Activated effector memory CD4-positive, alpha-beta T cell treated with Interleukin-2 at 50 U/mL for 16 hours (primary cell): ENCODE measurements around the gene GRID1.

ENCODE experiments used
- DNase-seq: peaks from one replicate; pipeline ENCODE4 v3.0.0-alpha.2; 2020

Gene GRID1

DNA sequence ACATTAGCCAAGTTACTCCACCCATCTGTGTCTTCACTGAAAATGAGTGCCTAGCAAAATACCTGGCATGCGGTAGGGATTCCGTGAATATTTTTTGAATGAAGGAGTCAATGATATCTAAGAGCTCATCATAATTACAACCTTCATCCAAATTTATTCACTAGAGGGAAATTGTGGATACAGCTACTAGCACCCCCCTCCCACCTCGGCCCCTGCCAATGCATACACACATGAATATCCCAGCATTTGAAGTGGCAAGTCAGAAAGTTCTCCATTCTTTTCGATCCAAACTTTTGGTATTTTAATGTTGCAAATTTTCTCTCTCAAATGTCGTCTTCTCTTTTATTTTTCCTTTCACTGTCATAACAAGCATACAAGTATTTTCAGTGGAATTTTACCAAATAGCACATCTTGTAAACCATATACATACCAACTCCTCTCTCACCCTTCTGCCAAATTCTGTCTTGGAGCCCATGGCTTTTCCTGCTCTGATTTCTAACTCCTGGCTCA lies 164.3 kb downstream of the GRID1 start:
- DNase-seq, result no peak

DNA sequence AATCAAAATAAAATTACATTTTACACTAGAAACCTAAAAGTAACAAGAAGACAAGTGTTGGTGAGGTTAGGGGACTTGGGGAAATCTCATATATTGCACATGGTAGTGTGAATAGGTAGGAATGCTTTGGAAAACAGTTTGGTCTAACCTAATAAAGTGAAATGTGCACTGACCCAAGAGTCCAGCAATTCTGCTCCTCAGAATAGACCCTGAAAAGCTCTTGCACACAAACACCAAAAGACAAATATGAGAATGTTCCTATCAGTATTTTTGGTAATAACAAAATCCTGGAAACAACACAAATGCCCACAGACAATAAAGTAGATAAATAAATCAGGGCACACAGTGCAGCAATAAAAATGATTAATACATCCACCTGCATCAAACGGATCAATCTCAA lies 165.7 kb downstream of the GRID1 start:
- no peak for DNase-seq

DNA sequence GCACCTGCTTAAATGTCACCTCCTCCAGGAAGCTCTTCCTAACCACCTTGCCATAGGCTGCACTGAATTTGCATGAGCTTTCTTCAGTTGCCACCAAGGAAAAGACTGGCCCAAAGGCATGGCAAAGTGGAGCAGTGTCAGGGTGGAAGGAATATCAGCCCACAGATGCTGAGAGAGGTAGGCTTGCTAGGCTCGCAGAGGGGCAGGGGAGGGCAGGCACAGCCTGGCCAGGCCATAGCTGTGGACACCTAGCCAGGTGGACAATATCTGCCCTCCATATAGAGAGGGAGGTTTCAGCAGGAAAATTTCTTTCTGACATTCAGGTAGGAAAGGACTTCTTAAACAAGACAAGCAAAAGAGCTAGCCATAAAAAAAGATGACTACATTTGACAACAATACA lies 166.3 kb downstream of the GRID1 start:
- no peak for DNase-seq

GRCh38 chr10:86199041-86199440 lies 167.6 kb downstream of the GRID1 start:
- no peak for DNase-seq

GRCh38 chr10:86198271-86198670 lies 168.3 kb downstream of the GRID1 start:
- no peak for DNase-seq

DNA sequence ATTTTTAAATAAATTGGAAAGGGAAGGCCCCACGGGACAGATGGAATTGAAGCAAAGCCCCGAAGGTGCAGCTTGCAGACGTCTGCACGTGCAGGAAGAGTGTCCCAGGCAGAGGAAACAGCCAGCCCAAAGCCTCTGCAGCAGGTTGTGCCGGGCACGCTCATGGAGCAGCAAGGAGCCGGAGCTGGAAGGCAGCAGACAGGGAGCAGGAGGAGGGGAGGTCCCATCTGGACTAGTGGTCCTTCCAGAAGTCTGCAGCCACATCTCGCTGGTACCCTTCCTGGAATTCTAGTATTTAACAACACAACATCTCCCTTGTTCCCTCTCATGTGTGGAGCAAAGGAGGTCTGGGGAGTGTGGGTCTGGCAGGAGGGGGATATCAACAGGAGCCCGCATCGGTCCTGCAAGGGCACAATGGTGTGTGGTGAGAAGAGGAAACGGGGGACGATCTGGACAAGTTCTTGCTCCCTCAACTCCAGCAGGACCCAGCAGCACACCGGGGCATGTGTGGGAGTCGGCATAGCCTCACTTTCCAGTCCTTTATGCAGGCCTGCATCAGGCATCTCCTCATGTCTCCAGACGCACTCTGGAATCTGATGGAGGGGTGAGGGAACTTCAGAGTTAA lies 169.3 kb downstream of the GRID1 start:
- no peak for DNase-seq

GRCh38 chr10:86195521-86196157 lies 171.0 kb downstream of the GRID1 start:
- DNase-seq, result no peak

GRCh38 chr10:86194684-86195083 lies 171.9 kb downstream of the GRID1 start:
- no peak for DNase-seq

- DNase-seq, result no peak
Measured at GRCh38 chr10:86193841-86194240, 172.8 kb downstream of the GRID1 start.

GRCh38 chr10:86192691-86193090 lies 173.9 kb downstream of the GRID1 start:
- DNase-seq, result no peak

GRCh38 chr10:86192147-86192546 lies 174.4 kb downstream of the GRID1 start:
- DNase-seq, result no peak

DNA sequence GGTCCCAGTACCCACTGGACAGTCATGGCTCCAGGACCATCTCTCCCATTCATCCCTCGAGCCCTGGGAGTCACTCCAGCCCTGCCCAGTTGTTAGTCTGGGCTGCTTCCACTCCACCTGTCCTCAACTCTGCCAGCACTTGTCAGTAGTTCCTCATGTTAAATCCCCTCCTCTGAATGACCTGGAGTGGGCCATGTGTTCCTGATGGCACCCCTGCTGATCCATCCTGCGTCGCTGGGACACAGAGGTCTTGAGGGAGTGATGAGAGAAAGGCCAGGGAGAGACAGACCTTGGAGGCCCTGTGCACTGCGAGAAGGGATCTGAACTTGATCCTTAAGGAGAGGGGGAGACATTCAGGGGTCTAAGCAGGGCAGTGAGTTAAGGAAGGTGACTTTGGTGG lies 174.9 kb downstream of the GRID1 start:
- no peak for DNase-seq

DNA sequence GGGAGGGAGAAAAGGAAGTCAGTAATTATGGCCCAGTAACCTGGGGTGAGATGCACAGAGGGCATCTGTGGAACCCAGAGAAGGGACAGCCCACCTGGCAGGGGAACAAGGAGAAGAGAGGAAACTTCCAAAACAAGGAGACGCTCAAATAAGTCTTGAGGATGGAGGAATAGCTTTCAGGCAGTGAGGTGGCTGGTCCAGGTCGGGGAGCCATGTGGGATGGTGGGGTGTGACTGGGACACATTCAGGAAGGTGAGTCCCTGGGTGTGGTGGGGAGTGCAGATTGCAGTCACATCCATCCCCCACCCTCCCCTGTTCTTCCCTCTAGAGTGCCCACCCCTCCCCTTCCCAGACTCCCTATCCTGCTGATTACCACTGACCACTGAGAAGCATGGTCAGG lies 175.4 kb downstream of the GRID1 start:
- no peak for DNase-seq

DNA sequence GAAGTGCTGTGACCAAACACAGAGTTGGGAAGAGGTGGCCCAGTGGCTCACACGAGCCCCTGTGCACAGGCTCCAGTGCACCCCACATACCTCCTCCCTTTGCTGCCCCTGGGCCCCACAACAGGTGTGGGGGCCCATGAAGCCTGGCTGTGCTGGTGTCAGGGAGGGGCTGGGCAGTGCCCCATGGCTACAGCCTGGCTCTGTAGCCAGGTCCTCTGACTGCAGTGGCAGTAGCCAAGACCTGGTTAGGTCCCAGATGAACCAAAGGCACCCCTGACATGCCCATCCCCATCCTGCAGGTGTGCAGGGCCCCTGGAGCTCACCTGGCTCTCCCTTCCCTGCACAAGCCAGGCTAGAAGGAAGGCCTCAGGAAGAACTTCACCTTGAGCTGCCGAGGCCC lies 176.3 kb downstream of the GRID1 start:
- no peak for DNase-seq

DNA sequence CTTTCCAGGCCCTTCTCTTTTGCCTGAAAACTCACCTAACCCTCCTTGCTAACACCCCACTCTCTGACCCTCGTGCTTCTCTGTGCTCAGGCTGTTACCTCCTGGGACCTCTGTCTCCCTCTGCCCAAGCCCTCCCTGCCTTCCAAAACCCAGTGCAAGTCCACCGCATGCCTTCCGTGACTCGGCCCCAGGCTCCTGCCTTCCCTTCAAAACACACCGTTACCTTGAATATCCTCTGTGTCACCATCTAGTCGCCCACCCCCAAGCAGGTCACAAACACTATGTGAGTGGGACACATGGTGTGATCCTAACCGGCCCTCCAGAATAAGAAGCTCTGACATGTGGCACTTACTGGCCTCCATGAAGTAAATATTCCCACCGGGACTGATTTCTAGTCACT lies 176.7 kb downstream of the GRID1 start:
- no peak for DNase-seq

DNA sequence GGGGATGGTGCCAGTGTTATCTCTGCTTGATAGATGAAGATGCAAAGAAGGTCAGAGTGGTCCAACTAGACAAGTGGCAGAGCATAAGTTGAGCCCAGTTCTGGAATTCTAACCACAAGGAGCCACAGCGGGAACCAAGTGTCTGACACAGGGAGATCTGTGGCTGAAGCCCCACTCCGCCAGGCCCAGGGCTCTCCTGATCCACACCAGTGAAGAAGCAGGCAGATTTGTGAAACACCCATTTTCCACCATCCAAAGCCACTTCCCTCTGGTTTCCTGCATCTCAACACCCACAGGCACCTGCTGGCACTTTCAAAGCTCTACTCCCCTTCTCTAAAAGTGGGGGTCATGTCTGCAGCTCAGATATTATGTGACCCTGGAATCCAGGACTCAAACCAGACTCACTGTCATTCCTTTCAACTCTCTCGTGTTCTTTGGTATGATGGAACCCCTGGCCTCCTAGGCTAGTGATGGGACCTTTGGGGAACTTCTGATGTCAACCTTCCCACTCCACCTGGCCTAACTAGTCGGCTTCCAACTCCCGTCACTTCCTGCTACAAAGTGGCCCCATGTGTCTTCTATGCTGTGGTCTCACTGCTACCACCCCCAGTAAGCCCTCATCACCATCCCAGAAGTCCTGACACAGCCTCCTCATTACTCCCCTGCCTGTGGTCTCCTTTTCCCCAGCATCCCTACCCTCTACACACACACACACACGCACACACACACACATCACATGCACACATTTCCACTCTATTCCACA lies 177.6 kb downstream of the GRID1 start:
- DNase-seq, result no peak

DNA sequence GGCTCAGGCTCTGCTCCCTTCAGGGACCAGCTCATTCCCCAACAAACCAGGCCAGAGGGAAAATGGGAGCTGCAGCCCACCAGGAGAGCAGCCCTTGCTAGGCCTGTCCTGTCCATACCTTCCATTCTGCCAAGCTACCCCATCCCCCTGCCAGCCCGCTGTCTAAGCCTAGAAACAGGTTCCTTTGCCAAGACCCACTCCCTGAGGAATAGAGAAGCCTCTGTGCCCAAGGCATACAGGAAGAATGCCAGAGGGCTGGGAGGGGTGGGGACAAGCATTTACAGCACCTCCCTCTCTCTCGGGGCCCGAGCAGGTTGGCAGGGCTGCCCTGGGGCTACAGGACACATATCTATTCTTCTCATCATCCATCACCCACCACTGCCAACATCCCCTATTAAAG lies 178.3 kb downstream of the GRID1 start:
- no peak for DNase-seq

GRCh38 chr10:86187499-86188239 lies 178.9 kb downstream of the GRID1 start:
- no peak for DNase-seq

DNA sequence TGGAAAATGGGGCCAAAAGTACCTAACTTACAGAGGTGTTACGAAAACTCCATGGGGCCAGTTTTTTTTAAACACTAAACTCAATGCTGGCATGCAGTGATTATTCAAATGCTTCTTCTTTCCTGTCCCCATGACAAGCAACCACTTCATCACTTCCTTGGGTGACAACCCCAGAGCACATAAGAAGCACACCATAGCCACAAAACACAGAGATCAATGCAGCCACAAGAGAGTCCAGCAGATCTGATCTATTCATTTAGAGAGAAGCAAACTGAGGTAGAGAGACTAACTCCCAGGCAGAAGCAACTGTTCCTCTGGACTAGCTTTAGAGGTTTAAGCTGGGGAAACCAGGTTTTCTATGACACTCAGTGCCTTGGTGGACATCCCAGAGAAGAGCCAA lies 180.0 kb downstream of the GRID1 start:
- DNase-seq, result no peak

DNA sequence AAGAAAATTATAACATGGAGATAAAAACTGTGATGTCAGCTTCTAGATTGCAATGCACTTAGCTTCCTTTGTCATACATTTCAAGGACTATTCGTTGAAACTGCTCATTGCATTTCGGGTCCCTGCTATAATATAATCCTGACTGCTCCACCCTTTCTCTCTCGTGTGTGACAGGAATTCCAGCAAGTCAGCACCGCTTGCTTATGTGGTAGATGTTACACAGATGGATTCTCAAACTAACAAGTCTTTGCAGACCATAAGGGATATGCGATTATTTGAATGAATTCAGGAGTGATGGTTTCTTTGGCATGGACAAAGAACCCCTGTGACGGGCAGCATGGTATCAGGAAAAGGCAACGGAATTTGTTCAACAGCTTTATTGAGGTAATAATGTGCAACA lies 184.0 kb downstream of the GRID1 start:
- no peak for DNase-seq

DNA sequence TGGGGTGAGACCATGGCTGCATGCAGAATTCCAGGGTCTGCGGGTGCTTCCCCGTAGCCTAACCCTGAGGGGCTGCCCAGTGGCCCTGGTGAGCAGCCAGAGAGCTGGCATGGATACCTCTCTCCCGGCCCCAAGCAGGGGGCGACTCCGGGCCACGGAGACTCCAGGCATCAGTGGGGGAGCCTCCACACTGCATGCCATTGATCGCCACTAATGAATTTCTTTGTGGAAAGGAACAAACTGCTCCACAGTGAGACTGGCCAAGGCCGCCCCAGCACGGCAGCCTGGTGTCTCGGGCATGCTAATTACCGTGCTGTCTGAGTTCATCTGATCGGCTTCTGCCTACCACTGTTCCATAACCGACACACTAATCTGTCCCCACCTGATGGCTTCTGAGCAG lies 184.4 kb downstream of the GRID1 start:
- no peak for DNase-seq

DNA sequence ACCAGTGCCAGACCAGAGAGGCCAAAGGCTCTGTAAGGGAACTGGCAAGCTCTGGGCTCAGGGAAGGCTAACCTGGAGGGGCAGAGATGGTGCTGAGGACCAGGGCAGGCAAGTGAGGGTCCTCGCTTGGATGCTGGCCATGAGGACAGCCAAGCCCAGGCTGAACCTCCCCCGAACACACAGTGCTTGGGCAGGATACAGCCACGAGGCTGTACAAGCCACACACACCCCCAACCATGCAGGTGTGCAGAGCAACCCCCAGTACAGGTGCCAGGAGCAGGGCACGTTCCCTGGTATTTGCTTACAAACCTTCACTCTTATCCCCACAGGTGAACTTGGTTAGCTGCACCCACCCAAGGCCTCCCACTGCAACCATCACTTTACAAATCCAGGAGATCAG lies 185.7 kb downstream of the GRID1 start:
- DNase-seq, result no peak

- no peak for DNase-seq
Measured at GRCh38 chr10:86179961-86180360, 186.6 kb downstream of the GRID1 start.

- DNase-seq, result no peak
Measured at GRCh38 chr10:86179153-86179524, 187.5 kb downstream of the GRID1 start.
